Lower lobe of right lung (tissue), 2 donors: ENCODE measurements around the gene ENTR1. TPM values are rescaled to one million over a fixed set of nuclear protein-coding genes. Genes with fewer than 3 reads are reported as not detected.

Experiments
- ATAC-seq, 2 donors: fragments of 200-7000 bp; cut with Tn5 transposase; one replicate each; pipeline ENCODE4 v1.9.1; 2020 to 2022; ENCODE audit warnings: mild to moderate bottlenecking in 2 of 2, moderate library complexity in 2 of 2
- DNase-seq: peaks from one replicate; pipeline ENCODE4 v3.0.0-alpha.2; 2020
- H3K27ac ChIP-seq: fragments of 200-600 bp; one replicate; pipeline ENCODE4 v1.8.0; 2022
- H3K27me3 ChIP-seq: fragments of 200-600 bp; one replicate; pipeline ENCODE4 v1.8.0; 2022; ENCODE audit warnings: low read depth
- H3K36me3 ChIP-seq: fragments of 200-600 bp; one replicate; pipeline ENCODE4 v1.8.0; 2022; ENCODE audit warnings: mild to moderate bottlenecking
- H3K4me1 ChIP-seq: fragments of 200-600 bp; one replicate; pipeline ENCODE4 v1.8.0; 2022
- H3K4me3 ChIP-seq: fragments of 200-600 bp; one replicate; pipeline ENCODE4 v1.8.0; 2022; ENCODE audit warnings: mild to moderate bottlenecking
- H3K9me3 ChIP-seq: fragments of 200-600 bp; one replicate; pipeline ENCODE4 v1.8.0; 2022
- intact Hi-C: fragments of 100-400 bp; cut with DNase I; formaldehyde crosslinking; loops from one replicate; pipeline ENCODE4 v1.11.0; 2022
- total RNA-seq: library from RNA; stranded (reverse); fragmentation: NEBNext Ultra II Directional; extraction: Animal tissue kit (Norgen Biotek cat#: 25700); gene quantifications from one replicate; pipeline ENCODE4 v1.2.1, GENCODE V29; 2021
- TF ChIP-seq, protein P1 (sequence below): fragments of 200-600 bp; IDR thresholded peaks from one replicate; pipeline ENCODE4 v1.8.0; 2022; ENCODE audit warnings: antibody characterized with exemption, mild to moderate bottlenecking
- donor health status: DM: no; HTN: yes; CAD: no; lungs with severe emphysema.

ENTR1 gene
- total RNA-seq, 1 donor from 2014 or later: 34.3 TPM

DNA sequence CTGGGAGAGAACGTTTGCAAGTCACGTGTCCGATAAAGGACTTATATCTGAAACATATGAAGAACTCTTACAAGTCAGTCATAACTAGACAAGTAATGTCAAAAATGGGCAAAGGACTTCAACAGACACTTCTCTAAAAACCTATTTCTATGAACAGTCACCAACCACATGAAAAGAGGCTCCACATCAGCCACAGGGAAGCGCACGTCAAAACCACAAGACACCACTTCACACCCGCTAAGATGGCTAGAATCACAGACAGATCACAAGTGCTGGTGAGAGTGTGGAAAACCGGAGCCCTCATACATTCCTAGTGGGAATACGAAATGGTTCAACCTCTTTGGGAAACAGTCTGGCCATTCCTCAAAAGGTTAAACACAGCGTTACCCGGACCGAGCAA is 25.4 kb downstream of the ENTR1 start:
- DNase-seq: no peak
- Histone ChIP-seq H3K27me3 (no peaks in the 10 kb centered on the region), H3K4me1 (no peaks in the 10 kb centered on the region), H3K9me3 (no peaks in the 10 kb centered on the region), H3K4me3 (no peak overlapping the region), H3K36me3 (peaks cover 89% of the 10 kb centered on the region), H3K27ac (no peak overlapping the region)
- no peak for ATAC-seq
- TF ChIP-seq, protein P1, sequence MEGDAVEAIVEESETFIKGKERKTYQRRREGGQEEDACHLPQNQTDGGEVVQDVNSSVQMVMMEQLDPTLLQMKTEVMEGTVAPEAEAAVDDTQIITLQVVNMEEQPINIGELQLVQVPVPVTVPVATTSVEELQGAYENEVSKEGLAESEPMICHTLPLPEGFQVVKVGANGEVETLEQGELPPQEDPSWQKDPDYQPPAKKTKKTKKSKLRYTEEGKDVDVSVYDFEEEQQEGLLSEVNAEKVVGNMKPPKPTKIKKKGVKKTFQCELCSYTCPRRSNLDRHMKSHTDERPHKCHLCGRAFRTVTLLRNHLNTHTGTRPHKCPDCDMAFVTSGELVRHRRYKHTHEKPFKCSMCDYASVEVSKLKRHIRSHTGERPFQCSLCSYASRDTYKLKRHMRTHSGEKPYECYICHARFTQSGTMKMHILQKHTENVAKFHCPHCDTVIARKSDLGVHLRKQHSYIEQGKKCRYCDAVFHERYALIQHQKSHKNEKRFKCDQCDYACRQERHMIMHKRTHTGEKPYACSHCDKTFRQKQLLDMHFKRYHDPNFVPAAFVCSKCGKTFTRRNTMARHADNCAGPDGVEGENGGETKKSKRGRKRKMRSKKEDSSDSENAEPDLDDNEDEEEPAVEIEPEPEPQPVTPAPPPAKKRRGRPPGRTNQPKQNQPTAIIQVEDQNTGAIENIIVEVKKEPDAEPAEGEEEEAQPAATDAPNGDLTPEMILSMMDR: no peak
- intact Hi-C loops: no loop called here

DNA sequence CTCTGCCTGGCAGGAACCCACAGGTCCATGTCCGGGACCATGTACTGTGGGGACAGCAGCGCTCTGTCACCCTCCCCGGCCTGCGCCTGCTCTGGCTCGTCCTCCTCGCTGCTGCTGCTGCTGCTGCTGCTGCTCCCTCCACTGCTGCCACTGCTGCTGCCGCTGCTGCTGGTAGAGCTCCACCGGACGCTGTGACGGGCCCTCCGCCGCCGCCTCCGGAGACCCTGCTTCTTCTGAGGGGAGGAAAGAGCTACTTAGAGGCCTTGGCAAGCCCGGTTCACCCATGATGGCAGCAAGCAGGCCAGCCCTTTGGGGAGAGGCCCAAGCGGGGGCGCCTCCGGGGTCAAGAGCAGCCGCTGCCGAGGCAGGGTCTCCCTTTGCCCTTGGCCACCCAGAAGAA is 27.0 kb downstream of the ENTR1 start:
- no peaks in the 10 kb centered on the region for H3K9me3 ChIP-seq
- ATAC-seq (no peak), DNase-seq (no peak)
- no peaks in the 10 kb centered on the region for H3K4me1 ChIP-seq
- intact Hi-C loops: no loop called here
- H3K36me3 ChIP-seq: peaks cover 89% of the 10 kb centered on the region
- no peak overlapping the region for H3K4me3 ChIP-seq
- TF ChIP-seq, protein P1: no peak
- no peaks in the 10 kb centered on the region for H3K27me3 ChIP-seq
- H3K27ac ChIP-seq: no peak overlapping the region

DNA sequence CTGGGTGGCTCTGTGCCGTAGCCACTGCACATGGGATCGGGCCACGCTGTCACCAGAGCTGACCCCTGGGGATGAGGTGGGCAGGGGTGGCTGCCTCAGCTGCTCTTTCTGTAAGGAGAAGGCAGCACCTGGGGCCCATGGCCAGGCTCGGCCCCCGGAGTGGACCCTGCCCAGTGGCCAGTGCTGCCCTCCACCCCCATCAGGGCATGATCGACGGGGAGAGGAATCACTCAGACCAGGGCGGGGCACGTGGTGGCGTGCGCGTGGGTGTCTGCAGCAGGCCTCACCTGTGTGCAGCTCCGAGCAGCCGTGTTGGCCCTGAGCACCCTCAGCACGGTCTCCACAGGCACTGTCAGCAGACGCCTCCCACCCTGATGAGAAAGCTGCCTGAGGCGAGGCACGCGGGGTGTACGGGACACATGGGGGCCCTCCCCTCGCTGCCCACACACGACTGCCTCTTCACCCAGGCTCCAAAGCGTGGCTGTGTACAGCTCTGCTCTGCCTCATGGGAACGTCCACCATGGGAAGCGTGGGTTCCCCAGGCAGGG is 28.4 kb downstream of the ENTR1 start:
- Histone ChIP-seq H3K9me3 (no peaks in the 10 kb centered on the region), H3K27ac (no peak overlapping the region), H3K27me3 (no peaks in the 10 kb centered on the region), H3K4me3 (no peak overlapping the region), H3K36me3 (peaks cover 76% of the 10 kb centered on the region), H3K4me1 (no peaks in the 10 kb centered on the region)
- peak in 1 of 2 donors; percentile 4 for ATAC-seq
- TF ChIP-seq, protein P1: no peak
- no peak for DNase-seq
- intact Hi-C loops: no loop called here

GRCh38 chr9:136381311-136381710 is 29.1 kb downstream of the ENTR1 start:
- no peaks in the 10 kb centered on the region for H3K9me3 ChIP-seq
- intact Hi-C loops: no loop called here
- TF ChIP-seq, protein P1: no peak
- no peak overlapping the region for H3K4me3 ChIP-seq
- DNase-seq (no peak), ATAC-seq (no peak)
- peaks cover 73% of the 10 kb centered on the region for H3K36me3 ChIP-seq
- no peak overlapping the region for H3K27ac ChIP-seq
- no peaks in the 10 kb centered on the region for H3K4me1 ChIP-seq
- no peaks in the 10 kb centered on the region for H3K27me3 ChIP-seq

GRCh38 chr9:136380381-136380780 is 30.0 kb downstream of the ENTR1 start:
- no peaks in the 10 kb centered on the region for H3K9me3 ChIP-seq
- H3K36me3 ChIP-seq: peaks cover 65% of the 10 kb centered on the region
- H3K4me1 ChIP-seq: no peaks in the 10 kb centered on the region
- TF ChIP-seq, protein P1: no peak
- H3K4me3 ChIP-seq: no peak overlapping the region
- intact Hi-C loops: no loop called here
- no peaks in the 10 kb centered on the region for H3K27me3 ChIP-seq
- ATAC-seq: no peak
- no peak overlapping the region for H3K27ac ChIP-seq
- DNase-seq: no peak

- Histone ChIP-seq H3K4me3 (no peak overlapping the region), H3K36me3 (peaks cover 63% of the 10 kb centered on the region), H3K27me3 (no peaks in the 10 kb centered on the region), H3K9me3 (no peaks in the 10 kb centered on the region), H3K4me1 (no peaks in the 10 kb centered on the region), H3K27ac (no peak overlapping the region)
- intact Hi-C loops: no loop called here
- no peak for ATAC-seq
- no peak for DNase-seq
- TF ChIP-seq, protein P1: no peak
These were observed 30.5 kb downstream of the ENTR1 start for GRCh38 chr9:136379891-136380290.
